GM19467 (cell line): Measurements from ENCODE around the gene EVPL.

ENCODE experiments used
- ATAC-seq: cut with Tn5 transposase; IDR thresholded peaks from one replicate; pipeline ENCODE4 v1.9.1; 2021; ENCODE audit warnings: mild to moderate bottlenecking, moderate library complexity; ENCODE audit not compliant: unreplicated experiment

EVPL gene

DNA sequence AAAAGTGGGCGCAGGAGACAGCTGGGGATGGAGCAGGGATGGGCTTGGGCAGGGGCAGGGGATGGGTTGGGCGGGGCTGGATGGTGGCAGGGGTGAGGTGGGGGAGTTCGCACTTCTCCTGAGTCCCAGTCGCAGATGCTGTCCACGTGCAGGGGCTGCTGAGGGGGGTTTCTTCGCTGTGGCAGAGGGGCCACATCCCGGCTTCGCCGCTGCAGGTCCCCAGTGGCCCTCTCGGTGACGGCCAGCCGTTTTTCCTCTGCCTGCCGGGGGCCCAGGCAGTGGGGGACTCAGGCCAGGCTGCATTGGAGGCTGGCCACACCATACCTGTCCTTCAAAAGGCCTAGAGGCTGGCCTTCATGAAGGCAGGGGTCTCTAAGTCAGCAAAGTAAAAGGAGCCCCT, 8.3 kb downstream of the EVPL start:
- ATAC-seq: no peak

DNA sequence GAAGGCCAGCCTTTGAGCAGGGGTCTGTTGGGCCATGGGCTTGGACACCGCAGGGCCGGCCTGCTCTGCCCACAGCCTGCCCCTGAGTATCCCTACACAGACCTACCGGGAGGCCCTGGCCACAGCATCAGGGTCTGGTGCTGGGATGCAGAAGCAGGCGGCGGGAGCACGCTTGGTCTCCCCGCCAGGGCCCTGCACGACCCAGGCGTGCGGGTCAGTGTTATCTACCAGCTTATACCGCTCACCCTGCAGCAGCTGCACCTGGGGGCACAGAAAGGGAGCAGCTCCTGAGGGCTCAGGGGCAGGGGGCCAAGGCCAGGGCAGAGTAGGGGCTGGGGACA, 8.8 kb downstream of the EVPL start:
- no peak for ATAC-seq

DNA sequence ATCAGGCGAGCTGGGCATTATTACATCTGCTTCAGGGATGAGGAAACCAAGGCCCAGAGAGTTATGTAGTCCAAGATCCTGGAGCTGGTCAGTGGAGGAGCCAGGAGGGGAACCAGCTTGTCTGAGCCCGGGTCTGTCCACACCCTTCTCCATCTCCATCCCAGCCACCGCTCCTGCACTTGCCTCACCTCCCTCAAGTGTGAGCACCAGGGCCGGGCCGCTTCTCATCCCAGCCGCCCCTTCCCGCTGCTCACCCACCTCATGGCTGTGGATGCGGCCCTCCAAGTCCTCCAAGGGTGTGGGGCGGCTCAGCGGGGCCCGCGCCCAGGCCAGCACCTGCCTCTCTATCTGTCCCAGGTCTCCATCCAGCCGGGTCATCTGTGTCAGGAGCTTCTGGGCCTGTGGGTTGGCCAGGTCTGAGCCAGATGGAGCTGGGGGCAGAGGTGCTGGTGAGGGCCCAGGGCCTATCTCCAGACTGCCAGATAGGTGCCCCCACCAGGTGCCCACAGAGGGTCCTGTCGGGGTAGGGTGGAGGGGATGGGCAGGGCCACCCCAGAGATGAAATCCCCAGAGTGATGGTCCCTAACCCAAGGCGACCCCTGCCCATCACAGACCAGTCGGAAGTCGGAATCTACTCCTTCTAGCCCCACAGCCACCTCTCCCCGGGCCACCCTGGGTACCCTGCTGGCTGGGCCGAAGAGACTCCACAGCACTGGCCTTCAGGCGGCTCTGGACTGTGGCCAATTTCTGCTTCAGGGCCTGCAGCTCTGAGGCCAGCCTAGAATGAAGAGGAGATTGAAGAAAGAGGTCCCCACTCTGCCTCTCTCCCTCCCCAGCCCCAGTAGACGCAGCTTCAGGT, 9.4 kb downstream of the EVPL start:
- ATAC-seq: no peak

DNA sequence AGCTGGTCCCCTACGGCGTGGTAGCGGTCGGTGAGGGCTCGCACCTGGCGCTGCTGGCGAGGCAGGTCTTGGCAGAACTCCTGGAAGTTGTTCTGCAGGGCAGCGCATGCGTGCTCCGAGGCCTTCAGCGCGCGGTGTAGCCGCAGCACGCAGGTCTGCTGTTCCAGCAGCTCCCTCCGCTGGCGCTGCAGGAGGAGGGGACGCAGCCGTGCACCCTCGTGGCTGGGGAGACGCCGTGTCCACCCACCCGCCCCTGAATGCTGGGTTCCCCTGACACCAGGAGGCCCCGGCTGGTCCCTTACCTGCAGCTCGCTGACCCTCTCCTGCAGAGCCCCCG, 12.2 kb downstream of the EVPL start:
- no peak for ATAC-seq

DNA sequence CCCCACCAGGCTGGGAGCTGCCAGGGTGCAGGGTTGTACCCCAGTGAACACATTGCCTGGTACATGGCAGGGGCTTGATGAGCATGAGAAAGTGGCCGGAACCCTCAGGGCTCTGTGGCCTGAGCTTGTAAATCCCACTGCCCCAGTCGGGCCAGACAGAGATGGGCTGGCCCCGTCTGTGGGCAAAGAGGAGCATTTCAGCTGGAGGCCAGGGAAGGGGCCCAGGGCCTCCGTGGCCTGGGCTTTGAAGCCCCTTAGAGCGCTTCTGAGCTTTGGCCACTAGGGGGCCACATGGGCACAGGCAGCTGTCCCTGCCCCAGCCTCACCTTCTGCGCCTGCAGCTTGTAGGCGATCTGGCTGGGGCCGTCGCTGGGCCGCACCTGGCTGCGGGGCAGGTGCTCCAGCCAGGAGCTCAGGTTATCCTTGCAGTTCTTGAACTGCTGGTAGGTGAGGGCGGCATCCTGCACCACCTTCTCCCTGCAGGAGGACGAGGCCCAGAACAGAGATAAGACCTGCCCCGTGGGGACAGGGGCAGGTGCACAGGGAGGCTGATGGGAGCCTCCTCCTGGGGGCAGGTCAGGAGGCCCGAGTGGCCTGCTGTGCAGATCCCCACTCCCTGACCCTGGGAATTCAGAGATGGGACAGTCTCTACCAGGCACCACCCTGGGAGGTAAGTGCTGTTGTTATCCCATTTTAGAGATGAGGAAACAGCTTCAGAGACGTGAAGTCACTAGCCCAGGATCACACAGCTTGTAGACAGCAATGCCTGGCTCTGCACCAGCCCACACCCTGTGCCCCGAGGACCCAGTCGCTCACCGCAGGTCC, 12.8 kb downstream of the EVPL start:
- ATAC-seq: no peak

DNA sequence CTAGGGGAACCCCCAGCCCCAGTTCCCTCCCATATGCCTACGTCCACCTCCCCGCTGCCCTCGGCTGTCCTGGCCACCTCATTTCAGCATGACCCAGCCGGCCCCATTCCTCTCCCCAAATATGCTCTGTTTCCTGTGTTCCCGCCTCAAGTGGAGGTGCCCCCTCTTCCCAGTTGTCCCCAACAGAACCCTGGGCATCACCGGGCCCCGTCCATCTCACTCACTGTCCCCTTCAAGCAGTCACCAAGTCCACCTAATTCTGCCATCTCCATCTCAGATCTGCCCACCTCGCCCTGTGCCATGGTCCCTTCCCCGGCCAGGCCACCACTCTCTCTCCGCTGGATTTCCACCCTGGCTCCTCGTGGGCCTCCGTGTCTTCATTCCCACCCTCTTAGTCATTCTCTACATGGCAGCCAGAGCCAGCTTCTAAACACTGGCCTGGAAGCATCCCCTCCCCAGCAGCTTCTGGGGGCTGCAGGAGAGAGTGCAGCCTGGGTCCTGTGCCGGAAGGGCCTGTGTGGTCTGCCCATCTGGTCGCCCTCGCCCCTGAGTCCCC, 13.7 kb downstream of the EVPL start:
- ATAC-seq: no peak

DNA sequence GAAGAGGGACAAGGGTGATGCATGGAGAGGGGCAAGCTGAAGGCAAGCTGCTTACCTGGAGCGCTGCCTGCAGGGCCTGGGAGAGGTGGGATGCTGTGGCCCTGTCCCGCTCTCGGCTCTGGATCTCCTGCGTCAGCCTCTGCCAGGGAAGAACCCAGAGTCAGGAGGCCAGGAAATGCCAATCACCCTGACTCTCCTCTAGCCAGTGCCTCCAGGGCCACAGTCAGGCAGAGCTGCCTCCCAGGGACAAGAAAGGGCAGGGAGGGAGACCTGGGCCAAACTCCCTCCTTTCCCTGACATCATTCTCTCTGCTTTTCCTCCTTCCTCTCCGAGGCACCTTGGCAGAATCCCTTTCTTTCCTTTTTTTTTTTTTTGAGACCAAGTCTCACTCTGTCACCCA, 15.2 kb downstream of the EVPL start:
- no peak for ATAC-seq

DNA sequence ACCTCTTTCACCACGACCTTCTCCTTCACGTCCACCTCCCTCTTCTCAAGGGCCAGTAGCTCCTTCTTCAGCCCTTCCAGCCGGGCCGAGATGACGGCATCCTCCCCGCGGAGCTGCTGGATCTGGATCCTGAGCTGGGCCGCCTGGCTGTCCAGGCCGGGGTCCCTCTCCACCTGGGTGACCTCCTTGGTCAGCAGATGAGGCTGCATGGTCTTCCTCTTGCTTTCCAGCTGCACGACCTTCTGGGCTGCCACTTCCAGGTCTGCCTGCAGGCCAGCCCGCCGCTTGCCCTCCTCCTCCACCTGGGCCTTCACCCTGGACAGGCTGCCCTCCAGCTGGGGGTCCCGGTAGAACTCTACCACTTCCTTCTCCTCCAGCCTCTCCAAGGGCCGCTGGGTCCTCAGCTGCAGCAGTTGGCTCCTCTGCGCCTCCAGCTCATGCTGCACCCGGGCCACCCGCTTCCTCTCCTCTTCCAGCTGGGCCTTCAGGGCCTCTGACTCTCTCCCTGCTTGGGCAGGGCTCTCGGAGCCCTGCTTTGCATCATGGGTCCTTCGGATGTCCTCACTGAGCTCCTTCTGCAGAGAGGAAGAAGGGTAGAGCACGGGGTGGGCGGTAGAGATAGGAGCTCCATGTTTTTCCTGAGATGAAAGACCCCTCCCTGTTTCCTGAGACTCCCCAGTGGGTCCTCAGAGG, 17.0 kb downstream of the EVPL start:
- ATAC-seq: no peak

DNA sequence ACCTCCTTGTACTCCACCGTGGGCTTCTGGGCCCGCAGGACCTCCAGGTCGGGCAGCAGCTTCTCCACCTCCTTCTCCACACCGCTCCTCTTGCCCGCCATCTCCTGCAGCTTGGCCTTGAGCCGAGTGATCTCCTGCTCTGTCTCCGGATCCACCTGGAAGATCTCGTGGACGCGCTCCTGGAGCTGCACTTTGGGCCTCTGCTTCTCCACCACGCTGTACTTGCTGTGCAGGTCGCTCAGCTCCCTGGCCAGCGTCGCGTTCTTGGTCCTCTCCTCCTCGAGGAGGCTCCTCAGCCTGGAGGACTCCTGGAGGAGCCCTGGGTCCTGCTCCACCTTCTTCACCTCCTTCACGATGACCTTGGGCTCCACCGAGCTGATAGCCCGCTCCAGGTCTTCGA, 17.7 kb downstream of the EVPL start:
- no peak for ATAC-seq

DNA sequence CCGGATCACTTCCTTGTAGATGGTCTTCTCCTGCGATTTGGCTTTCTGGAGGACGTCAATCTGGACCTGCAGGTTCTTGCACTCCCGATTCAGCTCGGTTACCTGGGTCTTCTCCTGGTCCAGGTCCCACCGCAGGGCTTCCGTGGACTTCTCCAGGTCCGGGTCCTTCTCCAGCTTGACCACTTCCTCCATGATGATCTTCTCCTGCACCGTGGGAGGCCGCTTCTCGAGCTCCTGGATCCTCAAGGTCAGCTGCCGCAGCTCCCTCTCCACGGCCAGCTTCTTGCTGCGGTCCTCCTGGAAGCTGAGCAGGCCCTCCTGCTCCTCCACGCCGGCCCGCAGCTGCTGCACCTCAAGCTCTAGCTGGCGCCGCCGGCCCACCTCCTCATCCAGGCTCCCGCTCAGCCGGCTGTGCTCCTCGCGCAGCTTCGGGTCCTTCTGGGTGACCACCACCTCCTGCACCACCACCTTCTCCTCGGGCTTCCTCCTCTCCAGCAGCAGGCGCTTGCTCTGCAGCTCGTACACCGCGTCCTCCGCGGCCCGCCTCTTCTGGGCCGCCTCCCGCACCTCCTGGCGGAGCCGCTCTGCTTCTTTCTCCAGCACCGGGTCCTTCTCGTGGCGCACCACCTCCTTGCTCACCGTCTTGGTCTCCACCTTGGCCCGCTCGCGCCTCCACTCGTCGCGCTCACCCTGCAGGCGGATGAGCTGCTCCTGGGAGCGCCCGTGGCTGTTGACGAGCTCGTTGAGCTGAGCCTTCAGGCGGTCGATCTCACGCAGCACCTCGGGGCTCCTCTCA, 18.3 kb downstream of the EVPL start:
- no peak for ATAC-seq

DNA sequence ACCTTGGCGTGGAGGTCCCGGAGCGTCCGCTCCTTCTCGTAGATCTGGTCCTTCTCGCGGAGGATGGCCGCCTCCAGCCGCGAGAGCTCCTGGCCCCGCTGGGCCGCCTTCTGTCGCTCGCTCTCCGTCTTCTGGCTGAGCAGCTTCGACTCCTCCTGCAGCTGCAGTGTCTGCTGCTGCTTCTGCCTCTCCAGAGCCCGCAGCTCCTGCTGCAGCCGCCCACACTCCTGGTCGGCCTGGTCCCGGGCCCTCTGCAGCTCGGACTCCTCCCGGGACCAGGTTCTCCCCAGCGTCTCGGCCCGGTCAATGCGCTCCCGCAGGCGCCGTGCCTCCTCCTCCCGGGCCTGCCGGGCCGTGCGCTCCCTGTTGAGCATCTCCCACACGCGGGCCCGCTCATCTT, 18.9 kb downstream of the EVPL start:
- ATAC-seq: no peak

DNA sequence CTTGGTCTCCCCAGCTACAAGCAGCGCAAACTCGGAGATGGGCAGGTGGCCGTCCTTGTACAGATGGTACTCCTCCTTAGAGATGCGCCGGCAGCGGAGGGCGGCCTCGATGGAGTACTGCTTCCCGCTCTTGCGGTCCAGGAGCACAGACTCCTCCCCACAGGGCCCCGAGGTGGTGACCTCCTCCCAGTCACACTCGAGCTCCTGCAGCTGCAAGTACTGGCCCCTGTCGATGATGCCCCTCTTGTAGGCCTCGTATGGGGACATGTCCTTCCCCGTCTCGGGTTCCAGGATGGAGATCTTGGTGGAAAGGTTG, 19.3 kb downstream of the EVPL start:
- no peak for ATAC-seq

DNA sequence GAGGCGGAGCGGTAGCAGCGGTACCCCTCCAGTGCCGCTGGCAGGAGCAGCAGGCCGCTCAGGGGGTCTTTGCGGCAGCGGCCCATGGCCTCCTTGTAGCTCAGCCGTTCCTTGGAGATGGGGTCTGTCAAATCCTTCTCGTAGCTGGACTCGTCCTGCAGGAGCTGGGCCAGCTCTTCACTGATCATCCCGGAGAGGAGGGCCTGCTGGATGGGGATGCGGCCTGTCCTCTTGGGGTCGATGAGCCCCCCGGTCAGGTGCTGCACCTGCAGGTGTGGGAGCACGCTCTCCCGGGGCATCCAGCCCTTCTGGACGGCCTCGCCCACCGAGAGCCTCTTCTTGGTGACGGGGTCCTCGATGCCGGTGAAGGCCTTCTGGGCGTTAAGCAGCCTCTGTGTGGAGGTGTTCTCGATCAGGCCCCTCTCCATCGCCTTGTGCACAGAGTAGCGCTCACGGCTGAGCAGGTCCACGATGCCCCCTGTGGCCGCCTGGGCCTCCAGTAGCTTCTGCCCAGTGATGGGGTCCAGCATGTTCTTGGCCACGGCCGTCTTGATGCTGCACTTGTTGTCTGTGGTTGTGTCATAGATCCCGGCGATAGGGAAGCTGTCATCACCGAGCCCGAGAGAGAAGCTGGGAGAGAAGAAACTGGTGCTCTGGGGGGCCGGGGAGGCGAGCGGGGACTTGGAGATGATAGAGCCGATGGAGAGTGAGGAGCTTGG, 19.8 kb downstream of the EVPL start:
- ATAC-seq: no peak

DNA sequence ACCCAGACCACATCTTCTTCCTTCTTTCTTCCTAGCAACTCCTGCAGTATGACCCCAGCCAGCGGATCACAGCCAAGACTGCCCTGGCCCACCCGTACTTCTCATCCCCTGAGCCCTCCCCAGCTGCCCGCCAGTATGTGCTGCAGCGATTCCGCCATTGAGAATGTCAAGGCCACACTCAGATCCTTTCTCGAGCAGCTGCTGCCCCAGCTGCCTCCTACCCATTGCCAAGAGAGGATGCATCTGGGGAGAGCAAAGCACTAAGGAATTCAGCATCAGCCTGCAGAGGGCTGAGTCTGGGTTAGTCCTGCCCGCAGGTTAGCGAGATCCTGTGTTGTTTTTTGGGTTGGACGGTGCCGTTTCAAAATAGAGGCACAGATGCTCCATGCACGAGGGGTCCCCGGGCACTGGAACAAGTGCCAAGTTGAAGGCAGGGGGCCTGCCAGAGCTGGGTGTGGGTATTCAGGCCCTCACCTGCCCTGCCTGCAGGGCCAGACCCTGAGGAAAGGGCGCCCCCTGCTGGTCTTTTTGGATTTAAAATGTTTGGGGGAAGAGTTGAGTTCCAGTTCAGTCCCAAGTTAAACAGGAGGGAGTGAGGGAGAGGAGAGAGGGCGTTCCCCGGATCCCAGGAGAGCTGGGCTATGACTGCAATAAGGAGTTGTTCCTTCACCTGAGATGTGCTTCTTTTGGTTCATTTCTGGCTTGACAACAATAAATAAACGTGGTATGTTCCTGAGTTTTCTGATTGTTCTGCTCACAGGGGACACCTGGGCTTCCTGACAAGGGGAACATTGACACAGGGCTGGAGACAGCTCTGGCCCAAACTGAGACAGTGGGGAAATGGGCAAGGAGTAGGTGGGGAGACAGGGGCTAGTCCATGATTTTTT, 21.6 kb downstream of the EVPL start:
- ATAC-seq: no peak

DNA sequence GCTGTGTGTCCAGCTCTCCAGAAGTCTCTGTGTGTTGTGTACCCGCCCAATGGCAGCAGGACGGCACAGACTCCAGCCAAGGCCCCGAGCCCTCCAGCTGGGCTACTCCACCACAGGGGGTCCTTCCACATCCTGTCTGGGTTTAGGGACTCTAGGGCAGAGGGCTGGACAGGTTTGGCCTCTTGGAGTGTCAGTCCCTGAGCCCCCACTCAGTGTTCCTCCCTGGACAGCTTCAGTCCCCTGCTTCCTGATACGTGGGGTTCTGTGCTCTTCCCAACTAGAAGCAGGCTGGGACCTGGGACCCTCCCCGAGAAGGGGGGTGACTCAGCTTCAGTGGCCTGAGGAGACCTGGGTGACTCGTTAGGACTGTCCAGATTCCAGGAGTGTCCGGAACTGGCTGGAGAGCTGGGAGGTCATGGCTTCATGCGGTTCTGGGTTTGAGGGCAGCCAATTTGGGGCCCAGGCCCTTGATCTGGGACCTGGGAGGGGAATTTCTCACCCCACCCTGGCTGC, 22.3 kb downstream of the EVPL start:
- ATAC-seq: no peak

DNA sequence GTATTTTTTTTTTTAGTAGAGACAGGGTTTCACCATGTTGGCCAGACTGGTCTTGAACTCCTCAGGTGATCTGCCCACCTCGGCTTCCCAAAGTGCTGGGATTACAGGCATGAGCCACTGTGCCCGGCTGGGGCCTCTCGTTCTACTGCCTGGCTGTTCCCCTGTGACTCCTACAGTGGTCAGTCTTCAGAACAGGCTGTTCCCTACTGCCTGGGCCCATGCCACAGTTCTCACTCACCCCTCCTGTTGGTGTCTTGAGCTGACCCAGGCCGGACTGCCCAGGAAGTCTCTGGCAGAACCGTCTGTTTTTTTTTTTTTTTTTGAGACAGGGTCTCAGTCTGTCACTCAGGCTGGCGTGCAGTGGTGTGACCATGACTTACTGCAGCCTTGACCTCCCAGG, 23.2 kb downstream of the EVPL start:
- no peak for ATAC-seq

DNA sequence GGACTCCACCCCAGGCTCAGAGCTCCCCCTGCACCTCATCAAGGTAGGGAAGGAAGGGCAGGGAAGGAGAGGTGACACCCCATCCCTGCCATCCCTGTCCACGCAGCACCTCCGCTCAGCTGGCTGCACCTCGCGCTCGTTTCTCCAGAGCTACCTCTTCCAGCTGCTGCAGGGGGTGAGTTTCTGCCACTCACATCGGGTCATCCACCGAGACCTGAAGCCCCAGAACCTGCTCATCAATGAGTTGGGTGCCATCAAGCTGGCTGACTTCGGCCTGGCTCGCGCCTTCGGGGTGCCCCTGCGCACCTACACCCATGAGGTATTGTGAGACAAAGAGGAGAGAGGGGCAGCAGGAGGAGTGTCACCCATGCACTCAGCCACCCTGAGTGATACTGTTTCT, 25.0 kb downstream of the EVPL start:
- no peak for ATAC-seq

DNA sequence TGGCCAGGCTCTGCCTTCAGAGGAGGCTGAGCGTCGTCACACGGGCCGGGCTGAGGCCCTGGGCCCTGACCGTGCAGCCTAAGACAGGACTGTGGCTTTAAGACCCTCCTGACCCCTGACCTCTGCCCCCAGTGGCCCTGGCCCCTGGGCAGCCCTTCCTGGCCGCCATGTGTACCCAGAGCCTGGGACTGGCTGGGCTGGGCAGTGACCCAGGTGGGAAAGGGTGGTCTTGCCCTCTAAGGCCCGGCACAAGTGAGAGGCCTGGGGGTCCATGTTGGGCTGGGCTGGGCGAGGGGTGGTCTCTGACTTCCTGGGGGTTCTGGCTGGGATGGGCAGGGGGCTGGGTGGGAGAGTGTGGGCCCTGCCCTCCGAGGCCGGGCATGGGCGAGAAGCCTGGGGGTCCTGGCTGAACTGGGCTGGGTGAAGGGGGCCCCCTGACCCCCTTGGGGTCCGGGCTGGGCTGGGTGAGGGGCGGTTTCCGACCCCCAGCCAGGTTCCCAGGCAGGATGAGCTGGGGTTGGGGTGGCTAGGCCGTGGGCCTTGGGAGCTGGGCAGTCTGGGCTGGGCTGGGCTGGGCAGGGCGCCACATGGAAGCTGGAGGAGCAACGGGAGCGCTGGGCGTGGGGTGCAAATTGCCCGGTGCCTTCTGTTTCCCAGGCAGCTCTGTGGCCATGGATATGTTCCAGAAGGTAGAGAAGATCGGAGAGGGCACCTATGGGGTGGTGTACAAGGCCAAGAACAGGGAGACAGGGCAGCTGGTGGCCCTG, 26.2 kb downstream of the EVPL start, which contains the start of gene CDK3:
CDK3 (plus strand) TSS at position 101 of the 767 bp plus-strand sequence; CDS start at position 672, 571 bp downstream.
- no peak for ATAC-seq
